Sigmoid colon (tissue), 7 donors: ENCODE measurements around the gene DTD1. TPM values are rescaled to one million over a fixed set of nuclear protein-coding genes. Genes with fewer than 3 reads are reported as not detected.

Experiments used
- DNase-seq: peaks from one replicate; pipeline ENCODE4 v3.0.0-alpha.2; 2019
- H3K27ac ChIP-seq, 4 donors: fragments of 200-600 bp; sonication (generic); one replicate each; pipeline ENCODE4 v1.5.1; 2016 to 2019; ENCODE audit warnings: mild to moderate bottlenecking in 1 of 4
- H3K27me3 ChIP-seq, 3 donors: fragments of 200-600 bp; sonication (generic); one replicate each; pipeline ENCODE4 v1.5.1; 2019; ENCODE audit warnings: mild to moderate bottlenecking in 1 of 3
- H3K36me3 ChIP-seq, 4 donors: fragments of 200-600 bp; sonication (generic); one replicate each; pipeline ENCODE4 v1.5.1; 2016 to 2019
- H3K4me1 ChIP-seq, 4 donors: fragments of 200-600 bp; sonication (generic); one replicate each; pipeline ENCODE4 v1.5.1; 2017 to 2019
- H3K4me3 ChIP-seq, 4 donors: fragments of 200-600 bp; sonication (generic); one replicate each; pipeline ENCODE4 v1.5.1; 2017 to 2019; ENCODE audit warnings: mild to moderate bottlenecking in 2 of 4, moderate library complexity in 1 of 4
- H3K9me3 ChIP-seq, 4 donors: fragments of 200-600 bp in 3 of 4; sonication (generic) in 3 of 4; one replicate each; pipeline versions ENCODE4 v1.5.1 to v1.6.1; 2013 to 2019
- EP300 ChIP-seq, 4 donors: sonication (generic); formaldehyde crosslinking; IDR thresholded peaks; one replicate each; pipeline ENCODE4 v1.6.1; 2017; ENCODE audit warnings: antibody characterized with exemption in 4 of 4
- POLR2A ChIP-seq, 2 donors: fragments of 450-650 bp; IDR thresholded peaks; one replicate each; pipeline ENCODE4 v1.6.1; 2016; ENCODE audit warnings: antibody characterized with exemption in 2 of 2, mild to moderate bottlenecking in 2 of 2, moderate library complexity in 2 of 2
- POLR2AphosphoS5 ChIP-seq, 4 donors: sonication (generic); formaldehyde crosslinking; IDR thresholded peaks; one replicate each; pipeline ENCODE4 v1.6.1; 2017; ENCODE audit warnings: antibody characterized with exemption in 4 of 4
- WGBS, 2 donors: extraction: QIAGEN DNeasy Blood & Tissue Kit; methylation state at CpG; one replicate each; pipeline ENCODE4 v1.1.7; 2013; 5-methylcytosine and 5-hydroxymethylcytosine counted together
- intact Hi-C: fragments of 100-400 bp; cut with DNase I; formaldehyde crosslinking; loops from one replicate; pipeline ENCODE4 v1.15.1; 2023
- polyA plus RNA-seq, 3 donors: library from polyadenylated mRNA; stranded (reverse); fragments of 200-250 nt; gene quantifications; one replicate each; pipeline ENCODE4 v1.2.3, GENCODE V29; 2013
- small RNA-seq, 3 donors: library from RNA; depleted of rRNA; stranded (forward); fragments of <200 nt; gene quantifications; one replicate each; pipeline ENCODE3, GENCODE V24; 2016
- total RNA-seq, 4 donors: library from RNA; depleted of rRNA; stranded (reverse); fragments of >200 nt; gene quantifications; one replicate each; pipeline ENCODE4 v1.1.0, GENCODE V29; 2016
- TF ChIP-seq, protein P1 (sequence below), 4 experiments: fragments of 450-650 bp in 3 of 4; fragments of 200-600 bp in 1 of 4; IDR thresholded peaks; one replicate each; pipeline ENCODE4 v1.5.1; 2016 to 2019; ENCODE audit warnings: antibody characterized with exemption in 4 of 4, mild to moderate bottlenecking in 3 of 4, moderate library complexity in 2 of 4
- donor health status: healthy with polysubstance abuse.
- donor health status: Bipolar disorder and iron deficiency.
- donor health status: healthy.

DTD1 gene
- total and polyA plus RNA-seq, 7 donors = 11.6 to 22.9 (median 18.9) TPM

DNA sequence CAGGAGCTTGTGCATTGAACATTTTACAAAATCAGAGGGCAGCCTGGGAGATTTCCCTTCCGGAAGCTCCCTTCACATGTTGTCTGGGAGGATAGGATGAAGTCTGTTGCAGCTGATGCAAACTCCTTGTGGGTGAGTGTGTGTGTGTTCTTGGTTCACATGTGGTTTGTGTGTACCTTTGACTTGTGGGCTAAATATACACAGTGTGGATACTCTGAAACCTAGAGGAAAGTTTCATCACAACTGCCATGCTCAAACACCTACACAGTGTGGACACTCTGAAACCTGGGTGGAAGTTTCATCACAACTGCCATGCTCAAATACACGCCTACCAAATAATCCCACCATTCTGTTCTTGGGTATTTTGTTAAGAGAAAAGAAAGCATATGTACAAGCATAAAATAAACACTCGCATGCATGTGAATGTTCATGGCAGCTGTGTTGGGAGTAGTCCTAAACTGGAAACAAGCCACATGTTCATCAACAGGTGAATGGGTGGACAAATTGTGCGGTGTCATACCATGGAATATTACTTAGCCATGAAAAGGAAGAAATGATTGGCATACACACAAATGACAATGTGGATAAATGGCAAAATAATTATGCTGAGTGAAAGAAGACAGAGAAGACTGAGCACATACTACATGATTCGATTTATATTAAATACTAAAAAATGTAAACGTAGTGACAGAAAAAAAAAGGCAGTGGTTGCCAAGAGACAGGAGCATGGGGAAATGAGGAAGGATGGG is 227.5 kb downstream of the DTD1 start:
- TF ChIP-seq, protein P1, sequence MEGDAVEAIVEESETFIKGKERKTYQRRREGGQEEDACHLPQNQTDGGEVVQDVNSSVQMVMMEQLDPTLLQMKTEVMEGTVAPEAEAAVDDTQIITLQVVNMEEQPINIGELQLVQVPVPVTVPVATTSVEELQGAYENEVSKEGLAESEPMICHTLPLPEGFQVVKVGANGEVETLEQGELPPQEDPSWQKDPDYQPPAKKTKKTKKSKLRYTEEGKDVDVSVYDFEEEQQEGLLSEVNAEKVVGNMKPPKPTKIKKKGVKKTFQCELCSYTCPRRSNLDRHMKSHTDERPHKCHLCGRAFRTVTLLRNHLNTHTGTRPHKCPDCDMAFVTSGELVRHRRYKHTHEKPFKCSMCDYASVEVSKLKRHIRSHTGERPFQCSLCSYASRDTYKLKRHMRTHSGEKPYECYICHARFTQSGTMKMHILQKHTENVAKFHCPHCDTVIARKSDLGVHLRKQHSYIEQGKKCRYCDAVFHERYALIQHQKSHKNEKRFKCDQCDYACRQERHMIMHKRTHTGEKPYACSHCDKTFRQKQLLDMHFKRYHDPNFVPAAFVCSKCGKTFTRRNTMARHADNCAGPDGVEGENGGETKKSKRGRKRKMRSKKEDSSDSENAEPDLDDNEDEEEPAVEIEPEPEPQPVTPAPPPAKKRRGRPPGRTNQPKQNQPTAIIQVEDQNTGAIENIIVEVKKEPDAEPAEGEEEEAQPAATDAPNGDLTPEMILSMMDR (IDR thresholded peaks at IDR 0.05) = no peak
- TF ChIP-seq POLR2A (IDR thresholded peaks at IDR 0.05) = no peak
- TF ChIP-seq POLR2AphosphoS5 (IDR thresholded peaks at IDR 0.05) = no peak
- TF ChIP-seq EP300 (IDR thresholded peaks at IDR 0.05) = no peak
- Histone ChIP-seq H3K4me1 (no peaks in the 10 kb centered on the region), H3K36me3 (no peaks in the 10 kb centered on the region), H3K4me3 (no peak overlapping the region), H3K27me3 (no peaks in the 10 kb centered on the region), H3K27ac (no peak overlapping the region), H3K9me3 (peaks cover 0 to 3% (median under 1%) of the 10 kb centered on the region in 4 donors)
- intact Hi-C loops = no loop called here
- WGBS, 2 donors = 92 to 94% methylated on average over 6 of the region's 6 CpGs
- no peak for DNase-seq

Small RNAs within 50 kb of the gene (small RNA-seq; reads per million reads assigned to genes)
- 0 reads per million in 3 donors for gene RN7SL638P
- 0 reads per million in 3 donors for gene RNU6ATAC34P

Other genes starting within 250 kb of the DTD1 start
- 1 to 10 TPM; 1.2 to 2.9 (median 2.2) TPM for gene DZANK1, start 121.0 kb upstream of the DTD1 start, total RNA-seq
- 1 to 10 TPM in 2 of 3 donors, under 1 TPM in 1; 0.69 to 4.2 (median 1.4) TPM for gene DZANK1, start 121.0 kb upstream of the DTD1 start, polyA plus RNA-seq
- 10 to 100 TPM in 3 of 4 donors, 1 to 10 TPM in 1; 9.7 to 11.8 (median 10.8) TPM for gene POLR3F, start 120.7 kb upstream of the DTD1 start, total RNA-seq
- 1 to 10 TPM; 5.1 to 5.6 (median 5.4) TPM for gene POLR3F, start 120.7 kb upstream of the DTD1 start, polyA plus RNA-seq
- gene RBBP9, start 90.8 kb upstream of the DTD1 start, total RNA-seq = 10 to 100 TPM; 11.1 to 23.5 (median 13.9) TPM
- gene RBBP9, start 90.8 kb upstream of the DTD1 start, polyA plus RNA-seq = 1 to 10 TPM; 5.4 to 5.5 (median 5.5) TPM
- gene SEC23B, start 80.1 kb upstream of the DTD1 start, total RNA-seq = 10 to 100 TPM; 10.5 to 14.2 (median 13.5) TPM
- 10 to 100 TPM; 22.2 to 31.4 (median 27.1) TPM for gene SEC23B, start 80.1 kb upstream of the DTD1 start, polyA plus RNA-seq
- gene SMIM26, start 20.6 kb upstream of the DTD1 start, total RNA-seq = 100 to 1,000 TPM; 140 to 235 (median 204) TPM
- 100 to 1,000 TPM; 134 to 174 (median 168) TPM for gene SMIM26, start 20.6 kb upstream of the DTD1 start, polyA plus RNA-seq
- gene SCP2D1, start 225.7 kb downstream of the DTD1 start, total RNA-seq = under 1 TPM in 1 of 4 donors, not detected in 3; 0.99 TPM
- gene SCP2D1, start 225.7 kb downstream of the DTD1 start, polyA plus RNA-seq = not detected